HG03439 (cell line): ENCODE results near the gene SEMA4D.
"Not testable (repeated sequence)": the region's sequence is repeated elsewhere in the genome, so short reads cannot be mapped to it uniquely, and the experiment has no call there.

Source experiments
- ATAC-seq: cut with Tn5 transposase; IDR thresholded peaks from one replicate; pipeline ENCODE4 v1.9.1; 2021; ENCODE audit warnings: mild to moderate bottlenecking, moderate library complexity; ENCODE audit not compliant: unreplicated experiment

SEMA4D gene

DNA sequence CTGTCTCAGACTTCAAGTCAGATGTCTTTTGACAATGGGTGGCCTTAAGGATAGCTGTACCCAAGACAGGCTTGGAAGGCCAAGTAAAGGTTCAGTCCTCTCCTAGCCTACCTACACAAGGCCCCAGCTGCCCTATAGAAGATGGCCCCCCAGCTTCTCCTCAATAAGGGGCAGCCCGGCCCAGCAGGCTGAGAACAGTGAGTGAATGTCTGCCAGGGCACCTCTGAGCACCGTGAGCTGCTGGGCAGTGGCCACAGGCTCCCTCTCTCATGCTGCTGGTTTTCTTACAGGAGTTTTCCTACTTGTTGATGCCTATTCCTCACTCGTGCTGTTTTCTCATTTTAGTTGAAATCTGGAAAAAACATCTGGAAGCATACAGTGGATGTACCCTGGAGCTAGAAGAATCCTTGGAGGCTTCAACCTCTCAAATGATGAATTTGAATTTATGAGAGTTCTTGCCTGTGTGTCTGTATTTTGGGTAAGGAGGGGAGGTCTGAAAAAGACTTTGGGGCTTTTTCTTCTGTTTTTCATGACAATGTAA is 139.5 kb downstream of the SEMA4D start:
- no peak for ATAC-seq

DNA sequence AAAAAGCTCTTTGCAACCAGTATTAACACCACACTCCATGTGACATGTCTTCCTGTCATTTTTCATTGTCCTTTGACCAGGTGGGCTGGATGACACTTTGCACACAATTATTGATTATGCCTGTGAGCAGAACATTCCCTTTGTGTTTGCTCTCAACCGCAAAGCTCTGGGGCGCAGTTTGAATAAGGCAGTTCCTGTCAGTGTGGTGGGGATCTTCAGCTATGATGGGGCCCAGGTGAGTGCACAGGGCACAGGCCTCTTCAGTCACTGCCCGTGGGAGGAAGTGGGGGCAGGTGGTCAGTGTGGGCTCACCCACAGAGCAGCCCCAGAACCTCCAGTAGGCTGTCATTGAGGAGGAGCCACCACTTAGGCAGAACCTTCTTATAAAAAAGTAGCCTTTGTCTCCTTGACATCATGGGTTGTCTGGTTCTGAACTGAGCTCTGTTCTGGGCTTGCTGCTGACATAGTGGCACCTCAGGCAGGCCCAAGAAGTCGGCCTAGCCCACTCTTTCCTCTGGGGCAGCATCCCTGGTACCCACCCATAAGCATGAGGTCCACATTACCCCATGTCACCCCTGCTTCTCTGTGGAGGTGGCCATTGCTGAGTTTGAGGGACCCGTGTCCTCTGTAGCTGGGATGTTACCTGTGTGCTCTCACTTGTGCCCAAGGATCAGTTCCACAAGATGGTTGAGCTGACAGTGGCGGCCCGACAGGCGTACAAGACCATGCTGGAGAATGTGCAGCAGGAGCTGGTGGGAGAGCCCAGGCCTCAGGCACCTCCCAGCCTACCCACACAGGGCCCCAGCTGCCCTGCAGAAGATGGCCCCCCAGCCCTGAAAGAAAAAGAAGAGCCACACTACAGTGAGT is 140.3 kb downstream of the SEMA4D start:
- no peak for ATAC-seq

DNA sequence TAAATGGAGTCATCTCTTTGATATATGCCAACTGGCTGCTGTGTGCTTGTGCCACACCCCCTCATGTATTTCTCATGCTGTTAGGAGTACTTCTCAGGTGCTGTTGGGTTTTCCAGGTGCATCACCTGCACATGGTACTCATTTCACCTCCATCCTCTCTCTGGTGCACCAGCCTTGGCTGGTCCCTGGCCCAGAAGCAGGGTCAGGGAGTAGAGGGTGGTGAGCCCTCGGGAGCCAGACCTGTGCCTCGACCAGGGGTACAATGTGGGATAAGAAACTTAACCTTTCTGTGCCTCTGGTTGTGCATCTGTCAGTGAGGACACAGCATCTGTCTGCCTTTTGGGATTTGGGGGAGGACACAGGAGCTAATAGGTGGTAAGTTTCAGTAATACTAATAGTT is 141.1 kb downstream of the SEMA4D start:
- ATAC-seq = no peak

DNA sequence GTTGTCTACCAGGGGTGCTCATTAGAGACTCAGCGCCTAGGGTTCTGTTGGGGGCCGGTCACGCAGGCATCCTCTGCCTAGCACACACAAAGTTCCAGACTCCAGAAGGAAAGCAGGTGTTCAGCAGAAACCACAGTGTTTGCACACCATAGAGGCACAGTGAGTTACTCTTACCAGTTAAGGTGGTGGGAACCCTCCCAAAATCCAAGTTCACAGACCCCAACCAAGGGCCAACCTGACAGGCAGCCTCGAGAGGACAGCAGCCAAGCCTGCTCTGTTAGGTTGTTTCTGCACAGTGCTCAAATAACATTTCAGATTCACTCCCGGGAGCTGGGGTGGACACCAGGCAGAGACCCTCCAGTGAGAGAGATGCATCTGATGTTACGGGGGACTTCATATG is 143.4 kb downstream of the SEMA4D start:
- no peak for ATAC-seq

DNA sequence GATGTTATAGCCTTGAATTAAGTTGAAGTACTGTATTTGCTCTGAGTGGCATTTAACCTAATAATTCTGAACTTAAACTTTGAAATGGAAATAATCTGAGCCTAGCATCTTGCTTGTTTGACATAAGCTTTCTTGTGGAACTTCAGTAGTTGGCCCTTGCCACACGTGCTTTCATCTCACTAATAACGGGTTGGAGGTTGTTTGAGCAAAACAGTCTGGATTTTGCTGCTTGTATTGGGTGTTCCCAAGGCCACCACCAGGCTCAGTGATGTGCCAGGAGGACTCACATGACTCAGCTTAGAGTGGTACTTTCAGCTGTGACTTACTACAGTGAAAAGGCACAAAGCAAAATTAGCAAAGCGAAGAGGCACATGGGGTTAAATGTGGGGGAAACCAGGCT is 143.9 kb downstream of the SEMA4D start:
- ATAC-seq = no peak

DNA sequence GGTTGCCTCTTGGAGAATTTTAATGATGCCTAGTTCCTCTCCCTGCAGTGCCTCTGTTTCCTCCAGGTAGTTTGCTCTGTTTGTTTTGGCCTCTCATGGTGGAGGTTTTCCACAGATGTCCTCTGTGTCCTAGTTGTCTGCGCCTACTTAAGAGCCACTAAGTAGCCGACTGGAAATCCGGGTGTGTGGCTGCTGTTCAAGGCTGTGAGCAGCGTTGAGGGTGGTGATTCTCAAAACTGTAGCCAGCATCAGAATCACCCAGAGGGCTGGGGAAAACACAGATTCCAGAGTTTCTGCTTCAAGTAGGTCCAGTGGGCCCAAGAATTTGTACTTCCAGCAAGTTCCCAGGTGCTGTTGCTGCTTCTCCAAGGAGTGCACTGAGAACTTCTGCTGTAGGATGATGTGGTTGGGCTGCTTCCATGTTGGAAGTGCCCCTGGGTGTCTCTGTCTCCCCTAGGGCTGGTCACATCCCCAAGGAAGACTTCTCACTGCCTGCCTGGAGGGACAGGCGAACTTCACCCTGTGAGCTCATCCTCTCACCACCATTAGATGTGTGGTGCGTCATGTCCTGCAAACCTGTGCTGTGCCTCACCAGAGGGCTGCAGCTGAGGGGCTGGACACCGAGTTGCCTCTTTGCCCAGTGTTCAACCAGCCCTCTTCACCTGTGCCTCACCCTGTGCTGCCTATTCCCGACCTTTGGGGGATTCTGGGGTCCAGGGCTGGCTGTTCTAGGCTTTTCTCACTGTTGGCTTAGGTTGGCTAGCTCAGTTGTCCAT is 144.9 kb downstream of the SEMA4D start:
- ATAC-seq = no peak

DNA sequence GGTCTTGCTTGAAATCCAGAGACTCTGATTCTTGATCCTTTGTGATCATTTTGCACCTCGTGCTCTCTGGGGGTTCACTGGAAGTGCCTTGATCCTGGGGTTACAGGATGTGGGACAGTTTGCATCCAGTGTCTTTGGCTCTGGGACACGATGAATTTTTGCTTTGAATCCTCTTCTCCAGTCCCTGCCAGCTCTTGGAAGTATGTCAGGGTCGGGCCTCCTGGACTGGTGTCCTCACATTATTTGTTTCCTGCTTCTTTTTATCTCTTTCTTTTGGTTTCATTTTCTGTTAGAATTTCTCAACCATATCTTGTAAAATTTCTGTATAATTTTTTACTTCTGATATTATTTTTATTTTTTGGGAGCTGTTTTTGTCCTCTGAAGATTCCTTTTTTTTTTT is 145.5 kb downstream of the SEMA4D start:
- ATAC-seq = no peak

DNA sequence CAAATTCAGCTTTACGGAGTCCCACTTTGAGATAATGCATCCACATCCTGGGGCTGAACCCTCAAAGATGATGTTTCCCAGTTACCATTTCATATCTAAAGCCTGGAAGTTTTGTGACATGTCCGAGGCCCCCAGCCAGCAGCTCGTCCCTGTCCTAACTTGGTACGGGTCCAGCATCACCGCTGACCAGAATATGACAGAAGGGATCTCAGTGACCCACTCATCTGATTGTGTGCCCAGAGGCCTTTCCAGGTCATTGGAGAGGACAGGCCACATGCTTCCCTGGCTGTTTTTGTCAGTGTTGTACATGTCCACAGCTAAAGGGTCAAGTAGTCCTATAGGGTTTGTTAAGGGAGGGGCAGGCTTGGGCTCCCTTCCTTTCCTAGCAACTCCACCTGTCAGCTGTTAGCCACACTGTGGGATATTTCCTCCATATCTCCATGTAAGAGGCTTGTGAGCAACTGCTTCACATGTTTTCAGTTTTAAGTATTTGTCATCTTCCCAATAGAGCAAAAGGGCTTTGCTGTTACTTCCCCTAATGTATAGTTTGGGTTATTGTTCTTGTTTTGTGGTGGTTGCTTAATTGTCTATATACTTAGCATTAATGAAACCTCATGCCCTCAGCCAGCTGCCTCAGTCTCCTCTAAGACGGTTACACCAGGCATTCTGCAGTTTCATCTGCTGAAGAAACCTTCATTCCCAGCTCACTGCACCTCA is 146.2 kb downstream of the SEMA4D start:
- ATAC-seq = no peak

DNA sequence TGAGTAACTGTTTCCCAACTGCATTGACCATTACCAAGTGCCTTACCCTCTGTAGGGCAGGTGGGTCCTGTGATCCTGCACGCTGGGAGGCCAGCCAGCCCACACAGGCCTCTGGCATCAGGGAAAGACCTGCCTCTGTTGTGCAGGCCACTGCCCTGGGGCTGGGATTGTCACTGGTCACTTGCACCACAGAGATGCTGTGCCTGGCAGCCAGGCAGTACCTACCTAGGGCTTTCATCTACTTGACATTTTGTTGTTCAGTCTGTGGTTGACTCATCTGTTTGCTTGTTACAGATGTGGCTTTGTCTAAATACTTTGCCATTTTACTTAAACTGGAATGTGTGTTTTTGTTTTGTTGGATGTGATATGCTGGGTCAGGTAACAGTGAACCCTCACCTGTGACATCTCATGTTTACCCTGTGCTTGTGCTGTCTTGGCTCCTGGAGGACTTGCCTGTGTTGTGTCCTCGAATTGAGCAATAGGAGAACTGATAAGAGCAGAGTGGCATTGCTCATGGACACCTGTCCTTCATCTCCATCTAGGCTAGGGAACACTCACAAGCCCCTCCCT is 146.8 kb downstream of the SEMA4D start:
- no peak for ATAC-seq

DNA sequence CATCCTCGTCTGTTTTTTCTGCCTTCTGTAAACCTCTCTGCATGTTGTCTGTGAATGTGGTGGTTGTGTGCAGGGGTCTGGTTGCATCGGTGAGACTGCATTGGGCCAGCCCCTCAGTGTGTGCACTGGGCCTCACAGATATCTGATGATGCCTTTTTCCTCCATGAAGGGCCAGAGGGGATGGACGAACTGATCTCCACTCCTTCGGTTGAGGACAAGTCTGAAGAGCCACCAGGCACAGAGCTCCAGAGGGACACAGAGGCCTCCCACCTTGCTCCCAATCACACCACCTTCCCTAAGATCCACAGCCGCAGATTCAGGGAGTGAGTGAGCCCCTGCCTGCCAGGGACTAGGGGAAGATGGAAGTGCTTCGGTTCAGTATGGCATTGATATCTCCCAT is 148.3 kb downstream of the SEMA4D start:
- no peak for ATAC-seq

DNA sequence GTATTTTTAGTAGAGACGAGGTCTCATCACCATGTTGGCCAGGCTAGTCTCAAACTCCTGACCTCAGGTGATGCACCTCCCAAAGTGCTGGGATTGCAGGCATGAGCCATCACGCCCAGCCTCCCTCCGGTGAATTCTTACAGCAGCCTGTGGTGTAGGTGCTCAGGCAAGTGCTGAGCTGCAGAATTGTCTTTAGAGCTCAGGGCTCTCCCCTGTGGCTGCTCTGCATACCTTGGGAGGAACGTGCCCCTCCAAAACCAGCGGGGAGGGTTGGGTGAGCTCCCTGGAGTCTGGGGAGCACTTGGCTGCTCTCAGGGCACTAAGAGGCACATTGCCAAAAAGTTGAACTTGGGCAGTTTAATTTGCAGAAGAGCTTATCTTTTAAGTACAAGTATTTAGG is 150.3 kb downstream of the SEMA4D start:
- ATAC-seq = no peak

DNA sequence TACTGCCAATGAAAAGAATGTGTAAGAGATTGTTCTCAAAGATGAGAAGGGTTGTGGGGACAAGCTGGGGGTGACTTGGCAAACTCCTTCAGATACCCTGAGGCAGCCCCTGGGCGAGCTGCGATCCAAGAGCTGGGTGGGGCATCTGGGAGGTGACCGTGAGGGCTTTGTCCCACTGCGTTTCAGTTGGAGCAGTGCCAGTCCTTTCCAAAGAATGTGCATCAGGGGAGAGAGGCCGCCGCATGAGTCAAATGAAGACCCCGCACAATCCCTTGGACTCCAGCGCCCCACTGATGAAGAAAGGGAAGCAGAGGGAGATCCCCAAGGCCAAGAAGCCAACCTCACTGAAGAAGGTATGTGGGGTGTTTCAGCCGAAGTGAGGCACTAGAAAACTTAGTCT is 151.2 kb downstream of the SEMA4D start:
- ATAC-seq = no peak

DNA sequence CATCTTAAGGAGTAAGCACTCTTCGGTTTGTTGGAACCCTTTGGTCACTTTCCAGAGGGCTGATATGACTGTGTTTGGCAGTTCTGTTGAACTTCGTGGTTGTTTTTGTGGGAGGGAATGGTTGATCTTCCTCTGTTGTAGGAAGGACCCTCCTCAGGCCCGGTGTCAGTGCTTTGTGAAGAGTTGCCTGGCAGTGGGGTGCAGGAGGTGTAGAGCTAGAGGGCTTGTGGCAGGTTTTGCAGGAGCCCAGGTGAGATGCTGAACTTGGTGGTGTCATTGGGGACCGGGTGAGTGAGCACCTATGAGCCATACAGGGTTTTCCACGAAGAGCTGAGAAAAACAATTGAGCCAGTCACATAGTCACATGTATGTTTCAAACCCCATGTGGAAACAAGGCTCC is 152.4 kb downstream of the SEMA4D start:
- no peak for ATAC-seq

DNA sequence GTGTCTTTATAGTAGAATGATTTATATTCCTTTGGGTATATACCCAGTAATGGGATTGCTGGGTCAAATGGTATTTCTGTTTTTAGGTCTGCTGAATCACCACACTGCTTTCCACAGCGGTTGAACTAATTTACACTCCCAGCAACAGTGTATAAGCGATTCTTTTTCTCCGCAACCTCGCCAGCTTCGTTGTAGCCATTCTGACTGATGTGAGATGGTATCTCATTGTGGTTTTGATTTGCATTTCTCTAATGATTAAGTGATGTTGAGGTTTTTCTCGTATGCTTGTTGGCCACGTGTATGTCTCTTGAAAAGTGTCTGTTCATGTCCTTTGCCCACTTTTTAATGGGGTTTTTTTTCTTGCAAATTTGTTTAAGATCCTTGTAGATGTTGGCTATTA is 154.1 kb downstream of the SEMA4D start:
- not testable (repeated sequence) for ATAC-seq

DNA sequence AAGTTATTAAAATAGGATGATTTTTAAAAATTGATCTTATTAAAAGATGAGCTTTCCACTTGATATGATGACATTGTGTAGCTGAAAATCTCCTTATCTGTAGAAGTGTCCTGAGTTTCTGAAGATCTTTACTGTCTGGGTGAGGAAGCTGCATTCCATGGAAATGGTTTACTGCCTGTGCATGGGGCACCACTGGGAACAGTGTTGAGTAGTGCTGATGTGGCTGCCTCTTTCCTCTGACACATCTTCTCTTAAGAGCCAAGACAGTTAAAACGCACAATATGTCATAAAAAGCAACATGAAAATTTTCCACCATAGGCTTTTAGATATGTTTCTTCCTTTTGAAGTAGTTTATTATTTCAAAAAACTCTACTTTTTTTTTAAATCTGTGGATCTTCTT is 155.0 kb downstream of the SEMA4D start:
- no peak for ATAC-seq

DNA sequence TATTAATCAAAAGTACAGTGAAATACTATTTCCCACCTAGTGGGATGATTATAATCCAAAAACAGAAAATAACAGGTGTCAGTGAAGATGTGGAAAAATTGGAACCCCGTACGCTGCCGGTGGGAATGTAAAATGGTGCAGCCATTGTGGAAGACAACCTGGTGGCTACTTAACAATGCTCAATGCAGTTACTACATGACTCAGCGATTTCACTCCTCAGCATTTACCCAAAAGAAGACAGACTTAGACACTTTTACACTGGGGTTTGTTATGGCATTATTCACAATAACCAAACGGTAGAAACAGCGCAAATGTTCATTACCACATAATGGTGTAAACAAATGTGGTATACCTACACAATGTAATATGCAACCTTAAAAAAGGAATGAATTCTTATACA is 155.7 kb downstream of the SEMA4D start:
- ATAC-seq = no peak

DNA sequence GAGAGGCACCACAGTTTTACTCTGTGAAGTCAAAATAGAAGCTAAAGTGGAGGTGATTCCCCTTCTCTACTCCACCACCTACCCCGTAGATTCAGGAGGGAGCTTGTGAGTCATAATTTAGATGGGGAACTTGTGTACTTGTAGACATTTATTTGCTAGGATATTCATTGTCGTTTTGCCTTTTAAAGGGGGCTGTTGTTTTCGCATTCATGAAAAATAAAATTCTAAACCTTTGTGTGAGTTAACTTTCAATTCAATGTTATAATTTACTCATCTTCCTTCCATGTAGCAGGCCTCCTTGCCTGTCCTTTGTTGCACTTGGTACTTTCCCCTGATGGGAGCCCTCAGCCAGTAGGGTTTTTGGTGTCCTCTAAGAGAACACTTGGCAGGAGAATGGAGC is 157.6 kb downstream of the SEMA4D start:
- ATAC-seq = peak; percentile 64

DNA sequence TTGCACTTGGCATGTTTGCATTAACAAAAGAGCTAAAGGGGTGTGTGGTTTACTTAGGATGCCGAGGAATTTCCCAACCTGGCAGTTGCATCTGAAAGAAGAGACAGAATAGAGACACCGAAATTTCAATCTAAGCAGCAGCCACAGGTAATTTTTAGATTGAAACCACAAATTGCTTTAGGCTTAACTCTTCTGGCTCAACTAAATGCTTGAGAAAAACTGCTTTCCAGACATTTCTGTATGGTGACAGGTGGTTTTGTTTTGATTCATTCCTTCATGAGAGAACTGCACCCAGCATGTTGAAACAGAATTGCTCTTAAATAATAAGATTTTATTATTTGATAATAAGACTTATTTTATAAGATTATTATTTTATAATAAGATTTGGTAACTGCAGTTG is 158.1 kb downstream of the SEMA4D start:
- no peak for ATAC-seq

DNA sequence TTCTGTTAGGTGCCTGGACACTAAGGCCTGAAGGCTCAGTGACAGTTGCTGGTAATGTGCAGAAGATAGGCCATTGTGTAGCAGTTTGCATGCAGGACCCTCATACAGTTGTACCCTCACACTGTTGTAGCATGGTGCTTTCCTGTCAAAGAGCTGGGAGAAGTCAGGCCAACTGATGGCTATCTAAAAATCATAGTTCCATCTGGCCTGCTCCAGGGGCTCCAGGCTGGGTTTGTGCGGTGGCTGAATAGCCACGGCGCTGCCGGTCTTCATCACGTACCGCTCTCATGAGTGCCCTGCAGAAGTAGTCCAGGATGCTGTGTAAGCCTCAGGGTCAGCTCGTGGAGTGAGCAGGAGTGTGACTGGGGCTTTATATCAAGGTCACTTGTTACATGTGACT is 167.4 kb downstream of the SEMA4D start:
- ATAC-seq = no peak

DNA sequence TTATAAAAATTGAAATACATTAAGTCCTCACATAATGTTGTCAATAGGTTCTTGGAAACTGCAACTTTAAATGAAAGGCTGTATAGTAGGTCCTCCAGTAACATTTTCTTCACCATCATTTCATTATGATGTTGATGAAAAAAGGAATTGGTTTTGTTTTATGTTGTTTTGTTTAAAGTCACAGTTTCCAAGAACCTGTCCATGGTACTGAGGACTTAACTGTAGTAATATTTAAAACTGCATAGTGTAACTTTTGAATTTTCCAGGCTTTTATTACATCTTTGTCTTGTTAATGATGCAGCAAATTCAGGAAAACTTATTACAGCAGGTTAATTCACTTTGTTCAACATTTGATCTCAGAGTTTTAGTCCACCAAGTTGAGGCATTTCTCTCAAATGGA is 168.0 kb downstream of the SEMA4D start:
- ATAC-seq = no peak

DNA sequence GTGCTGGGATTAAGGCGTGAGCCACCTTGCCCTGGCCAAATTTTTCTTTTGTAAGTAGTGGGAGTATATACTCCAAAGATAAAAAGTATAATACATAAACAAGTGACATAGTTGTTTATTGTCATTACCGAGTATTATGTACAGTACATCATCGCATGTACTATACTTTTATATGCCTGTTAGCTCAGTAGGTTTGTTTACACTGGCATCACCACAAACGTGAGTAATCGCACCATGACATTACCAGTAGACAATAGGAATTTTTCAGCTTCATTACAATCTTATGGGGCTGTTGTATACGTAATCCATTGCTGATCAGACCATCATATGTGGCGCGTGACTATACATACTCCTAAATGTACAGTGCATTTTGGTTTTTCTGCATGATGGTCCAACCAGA is 169.8 kb downstream of the SEMA4D start:
- no peak for ATAC-seq
